Panc1 (cell line): ENCODE results near the gene VNN1. TPM values are rescaled to one million over a fixed set of nuclear protein-coding genes. Genes with fewer than 3 reads are reported as not detected.

Experiments used
- ATAC-seq: fragments of 200-7000 bp; cut with Tn5 transposase; 2 replicates; pipeline ENCODE4 v1.9.1; 2020; ENCODE audit warnings: mild to moderate bottlenecking, moderate library complexity
- BruUV-seq: library from RNA; stranded (reverse); fragments of 400-500 nt; replicated peaks from 2 replicates; lab custom pipeline; 2021; lab: Mats Ljungman, UMichigan
- CTCF ChIA-PET: fragments of 300-600 bp; sonication (Branson Sonifier 250); formaldehyde crosslinking; loops from one replicate; lab custom pipeline; 2022; ENCODE audit warnings: antibody characterized with exemption; lab: Charles Lee
- POLR2A ChIA-PET: fragments of 300-600 bp; sonication (Branson Sonifier 250); formaldehyde crosslinking; loops from one replicate; lab custom pipeline; 2022; ENCODE audit warnings: antibody characterized with exemption; lab: Charles Lee
- DNase-seq: peaks from one replicate; pipeline ENCODE4 v3.0.0-alpha.2; 2010; ENCODE audit warnings: low read depth, low spot score
- H3K27ac ChIP-seq: 2 replicates; pipeline ENCODE4 v1.5.1; 2011; ENCODE audit warnings: mild to moderate bottlenecking, low read length, inconsistent platforms
- H3K27me3 ChIP-seq: fragments of 200-500 bp; sonication (Bioruptor generic); 2 replicates; pipeline ENCODE4 v1.6.0; 2014; ENCODE audit warnings: low read length, inconsistent platforms; ENCODE audit not compliant: control insufficient read depth, insufficient read depth
- H3K36me3 ChIP-seq: fragments of 200-500 bp; sonication (Bioruptor generic); 2 replicates; pipeline ENCODE4 v1.5.1; 2014; ENCODE audit warnings: inconsistent platforms, mild to moderate bottlenecking, low read length, moderate library complexity; ENCODE audit not compliant: control insufficient read depth, insufficient read depth
- H3K4me1 ChIP-seq: 2 replicates; pipeline ENCODE4 v1.5.1; 2011; ENCODE audit warnings: inconsistent platforms, mild to moderate bottlenecking, low read length, moderate library complexity; ENCODE audit not compliant: control insufficient read depth, insufficient read depth
- H3K4me3 ChIP-seq, 2 experiments: 2 replicates each; pipeline ENCODE4 v1.5.1; 2011 to 2012; ENCODE audit warnings: low read depth in 2 of 2, low read length in 2 of 2, mild to moderate bottlenecking in 2 of 2, inconsistent platforms in 1 of 2, moderate library complexity in 1 of 2
- H3K9me3 ChIP-seq: fragments of 200-500 bp; sonication (Bioruptor generic); 2 replicates; pipeline ENCODE4 v1.5.1; 2014; ENCODE audit warnings: low read depth, mild to moderate bottlenecking, inconsistent platforms, low read length, moderate library complexity; ENCODE audit not compliant: control insufficient read depth, insufficient read depth
- CTCF ChIP-seq: fragments of 450-650 bp; IDR thresholded peaks from 2 replicates; pipeline ENCODE4 v1.5.1; 2017; ENCODE audit warnings: mild to moderate bottlenecking
- POLR2AphosphoS5 ChIP-seq: IDR thresholded peaks from 2 replicates; pipeline ENCODE4 v1.6.1; 2012; ENCODE audit warnings: mild to moderate bottlenecking, low read depth, low read length, moderate library complexity
- REST ChIP-seq, 2 experiments: IDR thresholded peaks; 2 replicates each; pipeline ENCODE4 v1.6.1; 2011 to 2012; ENCODE audit warnings: low read depth in 2 of 2, control low read depth in 1 of 2, low read length in 1 of 2, mild to moderate bottlenecking in 1 of 2, moderate library complexity in 1 of 2; ENCODE audit not compliant: insufficient read depth in 1 of 2
- SIN3A ChIP-seq: IDR thresholded peaks from 2 replicates; pipeline ENCODE4 v1.6.1; 2012; ENCODE audit warnings: low read depth, mild to moderate bottlenecking, low read length, moderate library complexity, borderline replicate concordance; ENCODE audit not compliant: insufficient read depth
- TCF7L2 ChIP-seq: IDR thresholded peaks from 2 replicates; pipeline ENCODE4 v1.6.1; 2011; ENCODE audit warnings: mild to moderate bottlenecking, low read depth, low read length, inconsistent platforms
- in situ Hi-C: cut with HindIII; loops from 2 replicates; pipeline ENCODE4 v1.10.0; 2016; ENCODE audit warnings: low sequenced_read_pairs, low pct_unique_long_range_greater_than_20kb
- intact Hi-C: fragments of 100-400 bp; cut with micrococcal nuclease; formaldehyde crosslinking; loops from one replicate; pipeline ENCODE4 v1.10.0; 2022; ENCODE audit not compliant: unreplicated experiment
- total RNA-seq: library from RNA; stranded (reverse); gene quantifications from one replicate; pipeline ENCODE4 v1.2.1, GENCODE V29; 2021; ENCODE audit not compliant: unreplicated experiment

The VNN1 gene
- total RNA-seq, 1 experiment from 2014 or later: not detected

- in situ Hi-C loops (no loop called here), intact Hi-C loops (no loop called here)
- no peak for TF ChIP-seq TCF7L2
- TF ChIP-seq SIN3A: no peak
- TF ChIP-seq REST (IDR thresholded peaks at IDR 0.05; ENCODE audit: insufficient read depth in 1 of 2, low read depth in 2 of 2, low read length in 1 of 2): no peak
- TF ChIP-seq POLR2AphosphoS5: no peak
- no peak for TF ChIP-seq CTCF
- no TSS peak for BruUV-seq
- Histone ChIP-seq H3K36me3 (no peaks in the 10 kb centered on the region), H3K4me1 (no peaks in the 10 kb centered on the region), H3K9me3 (no peaks in the 10 kb centered on the region), H3K27ac (no peak overlapping the region), H3K27me3 (no peaks in the 10 kb centered on the region), H3K4me3 (no peak overlapping the region)
- ChIA-PET POLR2A (no interaction called here), CTCF (no interaction called here)
- no peak for DNase-seq
- no peak for ATAC-seq
These were observed 42.6 kb downstream of the VNN1 start for GRCh38 chr6:132671295-132671694.

GRCh38 chr6:132669690-132670291 lies 44.1 kb downstream of the VNN1 start:
- Histone ChIP-seq H3K27ac (no peak overlapping the region), H3K9me3 (no peaks in the 10 kb centered on the region), H3K4me3 (no peak overlapping the region), H3K4me1 (no peaks in the 10 kb centered on the region), H3K27me3 (no peaks in the 10 kb centered on the region), H3K36me3 (no peaks in the 10 kb centered on the region)
- TF ChIP-seq SIN3A (no peak), CTCF (peak; percentile 66)
- ChIA-PET POLR2A (no interaction called here), CTCF (interaction anchor here (0.7 to 0.8 kb wide), 2 partner anchors 45 to 744 kb away, joined by 3 to 6 read pairs; no protein-coding TSS in a partner anchor)
- DNase-seq (peak; percentile 24), ATAC-seq (peak; percentile 76; the same call in 1 of the 2 replicates)
- BruUV-seq: no TSS peak
- intact Hi-C loops (loop anchor here (1.0 to 10.0 kb wide), 2 partner anchors 130 to 135 kb away; partner anchors contain the start of gene TAAR9), in situ Hi-C loops (no loop called here)
